ENCODE data around the gene SIX2.
"Not testable (repeated sequence)": the region's sequence is repeated elsewhere in the genome, so short reads cannot be mapped to it uniquely, and the experiment has no call there.

Gene SIX2

DNA sequence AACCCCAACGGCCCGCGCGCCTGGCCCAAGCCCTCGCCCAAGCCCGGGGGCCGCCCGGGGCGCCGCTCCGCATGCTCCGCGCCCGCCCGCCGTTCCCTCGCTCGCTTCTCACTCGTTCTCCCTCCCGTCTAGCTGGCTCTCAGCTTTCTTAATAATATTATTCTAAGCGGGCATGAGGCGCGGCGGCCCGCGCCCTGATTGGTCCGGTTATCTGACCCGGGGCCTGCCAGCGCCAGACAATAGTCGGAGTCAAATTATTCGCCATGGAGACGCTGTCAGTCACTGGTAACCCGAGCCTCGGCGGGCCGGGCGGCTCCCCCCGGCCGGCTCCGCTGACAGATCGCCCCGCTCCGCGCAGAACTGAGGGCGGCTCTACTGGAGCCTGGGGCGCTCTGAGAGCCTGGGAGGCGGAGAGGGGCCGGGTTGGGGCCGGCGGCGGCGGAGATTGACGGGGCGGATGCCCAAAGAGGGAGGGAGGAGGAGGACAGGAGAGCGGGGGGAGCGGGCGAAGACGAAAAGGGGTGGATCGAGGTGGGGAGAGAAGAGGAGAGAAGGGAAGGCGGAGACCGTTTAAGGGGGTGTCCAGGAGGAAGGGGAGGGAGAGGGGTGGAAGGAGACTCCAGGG, at the start of gene SIX2:
TSS of gene SIX2 (minus strand) at position 150 of the 625 bp plus-strand sequence. CDS start 342 bp downstream, outside the sequence.
- no peak for DNase-seq (ENCODE audit: low read depth in 2 of 2)

DNA sequence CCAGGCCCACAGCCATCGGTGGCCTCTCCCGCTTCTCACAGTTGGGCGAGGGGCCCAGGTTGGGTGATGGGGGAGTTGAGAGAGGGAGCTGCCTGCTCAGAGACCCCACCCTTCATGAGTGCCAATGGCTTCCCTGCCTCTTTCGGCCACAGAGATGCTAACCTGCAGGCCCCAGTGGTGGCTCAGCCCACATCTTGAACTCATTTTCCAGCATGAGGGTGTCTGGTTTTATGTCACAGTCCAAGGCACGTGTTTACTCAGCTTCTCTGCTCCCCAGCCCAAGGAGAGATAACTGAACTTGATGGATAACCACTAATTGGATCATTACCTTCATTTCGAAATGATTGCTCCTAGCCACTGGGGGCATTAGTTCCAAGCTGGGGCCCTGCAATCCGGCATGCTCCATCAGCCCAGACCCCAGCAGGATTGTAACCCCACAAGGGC, 45.9 kb upstream of the SIX2 start:
- DNase-seq (ENCODE audit: low read depth in 2 of 2) = no peak

- no peak for DNase-seq (ENCODE audit: low read depth in 2 of 2)
Observed at GRCh38 chr2:45053966-45054365, 44.7 kb upstream of the SIX2 start.

DNA sequence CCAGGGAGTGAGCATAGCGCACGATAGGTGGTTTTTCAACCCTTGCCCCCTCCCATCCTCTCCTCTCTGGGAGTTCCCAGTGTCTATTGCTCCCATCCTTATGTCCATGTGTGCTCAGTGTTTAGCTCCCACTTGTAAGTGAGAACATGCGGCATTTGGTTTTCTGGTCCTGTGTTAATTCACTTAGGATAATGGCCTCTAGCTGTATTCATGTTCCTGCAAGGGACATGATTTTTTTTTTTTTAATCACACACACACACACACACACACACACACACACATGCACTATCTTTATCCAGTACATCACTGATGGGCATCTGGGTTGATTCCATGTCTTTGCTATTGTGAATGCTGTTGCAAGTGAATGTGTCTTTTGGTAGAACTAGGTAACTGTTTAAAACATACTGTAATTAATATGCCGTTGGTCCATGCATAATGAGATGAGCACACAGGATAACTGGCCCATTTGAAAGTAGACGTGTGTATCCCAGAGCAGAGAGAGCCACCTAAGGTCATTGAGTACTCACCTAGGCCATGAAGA, 43.2 kb upstream of the SIX2 start:
- no peak for DNase-seq (ENCODE audit: low read depth in 2 of 2)

DNA sequence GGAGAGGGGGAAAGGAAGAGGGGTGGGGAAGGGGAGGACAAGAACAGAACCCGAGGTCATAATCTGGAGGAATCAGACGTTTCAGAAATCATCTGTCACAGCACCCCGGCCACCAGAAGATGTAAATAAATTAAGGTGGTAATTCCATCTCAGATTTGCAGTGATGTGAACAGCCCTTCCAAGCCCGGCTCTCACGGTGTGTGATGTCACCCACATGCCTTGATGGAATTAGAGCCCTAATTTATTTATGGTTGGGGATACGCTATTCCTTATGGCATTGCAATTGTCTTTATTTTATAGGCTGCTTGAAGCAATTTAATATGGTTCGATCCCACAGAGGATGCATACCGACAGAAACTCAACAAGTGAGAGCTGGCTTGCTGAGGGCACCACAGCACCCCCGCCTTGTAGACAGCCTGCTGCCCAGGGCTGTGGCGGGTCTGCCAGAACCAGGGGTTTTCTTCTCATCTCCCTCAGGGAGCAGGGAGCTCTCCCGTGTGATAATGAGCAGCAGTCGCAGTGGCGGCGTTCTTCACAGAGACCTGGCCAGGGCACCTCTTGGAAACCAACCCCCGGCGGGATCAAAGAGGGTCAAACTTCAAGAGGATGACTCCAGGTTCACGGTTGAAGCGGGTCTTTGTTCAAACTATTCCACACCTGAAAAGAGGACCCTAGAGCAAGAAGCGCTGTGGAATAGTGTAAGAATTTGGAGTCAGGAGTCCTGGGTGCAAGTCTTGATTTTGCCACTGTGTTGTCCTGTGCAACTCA, 40.5 kb upstream of the SIX2 start:
- DNase-seq (ENCODE audit: low read depth in 2 of 2) = no peak

DNA sequence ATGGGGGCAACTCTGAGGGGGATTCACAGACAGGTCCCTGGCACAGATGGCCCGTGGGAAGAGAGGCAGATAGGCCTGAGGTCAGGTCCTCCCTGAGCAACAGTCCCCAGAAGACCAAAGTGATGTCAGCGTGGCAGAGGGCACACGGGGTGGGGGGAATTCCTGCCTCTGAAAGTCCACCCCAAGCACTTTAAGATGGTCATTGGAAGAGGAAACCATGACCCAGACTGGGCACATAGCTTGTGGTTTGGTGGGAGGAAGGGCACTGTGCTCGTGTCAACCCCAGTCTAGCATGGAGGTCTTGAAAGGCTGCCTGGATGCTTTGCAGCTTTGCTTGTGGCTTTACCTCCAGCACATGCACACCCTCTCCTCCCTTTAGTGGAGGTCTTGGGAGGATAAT, 38.0 kb upstream of the SIX2 start:
- DNase-seq (ENCODE audit: low read depth in 2 of 2) = no peak

GRCh38 chr2:45046786-45047185, 37.5 kb upstream of the SIX2 start:
- no peak for DNase-seq (ENCODE audit: low read depth in 2 of 2)

GRCh38 chr2:45045706-45046105, 36.5 kb upstream of the SIX2 start:
- DNase-seq (ENCODE audit: low read depth in 2 of 2) = no peak

- DNase-seq (ENCODE audit: low read depth in 2 of 2) = no peak
Observed at GRCh38 chr2:45044916-45045315, 35.7 kb upstream of the SIX2 start.

DNA sequence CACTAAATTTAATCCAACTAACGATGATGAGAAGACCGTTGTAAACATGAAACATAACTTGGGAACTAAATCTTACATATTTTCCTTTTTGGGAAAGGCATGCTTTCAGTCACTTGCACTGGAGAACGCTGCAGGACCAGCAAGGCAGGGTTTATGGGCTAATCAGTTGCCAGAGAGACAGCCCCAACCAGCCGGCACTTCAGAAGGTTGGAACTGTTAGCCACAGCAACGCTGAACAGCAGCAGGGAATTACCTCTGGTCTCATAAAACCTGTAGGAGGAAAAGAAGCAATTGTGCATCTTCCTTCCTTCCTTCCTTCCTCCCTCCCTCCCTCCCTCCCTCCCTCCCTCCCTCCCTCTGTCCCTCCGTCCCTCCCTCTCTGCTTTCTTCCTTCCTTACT, 33.9 kb upstream of the SIX2 start:
- DNase-seq (ENCODE audit: low read depth in 2 of 2) = no peak

GRCh38 chr2:45042401-45042800, 33.1 kb upstream of the SIX2 start:
- no peak for DNase-seq (ENCODE audit: low read depth in 2 of 2)

GRCh38 chr2:45040786-45041185, 31.5 kb upstream of the SIX2 start:
- no peak for DNase-seq (ENCODE audit: low read depth in 2 of 2)

DNA sequence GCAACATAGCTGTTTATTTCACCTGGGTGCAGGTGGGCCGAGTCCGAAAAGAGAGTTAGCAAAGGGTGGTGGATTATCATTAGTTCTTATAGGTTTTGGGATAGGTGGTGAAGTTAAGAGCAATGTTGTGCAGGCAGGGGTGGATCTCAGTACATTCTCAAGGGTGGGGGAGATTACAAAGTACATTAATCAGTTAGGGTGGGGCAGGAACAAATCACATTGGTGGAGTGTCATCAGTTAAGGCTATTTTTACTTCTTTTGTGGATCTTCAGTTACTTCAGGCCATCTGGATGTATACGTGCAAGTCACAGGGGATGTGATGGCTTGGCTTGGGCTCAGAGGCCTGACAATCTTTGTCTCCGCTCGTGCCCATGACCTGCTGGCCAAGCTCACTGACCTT, 30.6 kb upstream of the SIX2 start:
- not testable (repeated sequence) for DNase-seq (ENCODE audit: low read depth in 2 of 2)

- not testable (repeated sequence) for DNase-seq (ENCODE audit: low read depth in 2 of 2)
Observed at GRCh38 chr2:45038861-45039260, 29.6 kb upstream of the SIX2 start.

GRCh38 chr2:45033302-45033701, 24.1 kb upstream of the SIX2 start:
- no peak for DNase-seq (ENCODE audit: low read depth in 2 of 2)

DNA sequence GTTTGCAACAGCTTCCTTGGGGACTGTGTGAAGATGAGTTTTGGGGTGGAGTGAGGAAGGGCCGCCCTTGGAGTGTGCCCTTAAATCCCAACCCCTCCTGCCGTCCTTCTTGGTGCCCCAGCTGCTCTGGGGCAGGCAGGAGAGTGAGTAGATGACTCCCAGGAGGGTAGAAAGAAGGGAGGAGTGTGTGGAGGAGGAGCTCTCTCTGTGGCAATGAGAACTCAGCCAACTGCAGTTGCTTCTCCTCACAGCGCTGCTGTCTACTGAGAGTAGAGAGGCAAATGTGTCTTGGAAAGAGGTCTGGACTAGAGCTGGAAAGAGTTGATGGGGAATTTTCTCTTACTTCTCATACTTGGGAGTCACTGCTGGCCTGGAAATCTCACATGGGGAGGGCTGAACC, 21.8 kb upstream of the SIX2 start:
- DNase-seq (ENCODE audit: low read depth in 2 of 2) = no peak

- DNase-seq (ENCODE audit: low read depth in 2 of 2) = no peak
Observed at GRCh38 chr2:45030553-45030952, 21.3 kb upstream of the SIX2 start.

DNA sequence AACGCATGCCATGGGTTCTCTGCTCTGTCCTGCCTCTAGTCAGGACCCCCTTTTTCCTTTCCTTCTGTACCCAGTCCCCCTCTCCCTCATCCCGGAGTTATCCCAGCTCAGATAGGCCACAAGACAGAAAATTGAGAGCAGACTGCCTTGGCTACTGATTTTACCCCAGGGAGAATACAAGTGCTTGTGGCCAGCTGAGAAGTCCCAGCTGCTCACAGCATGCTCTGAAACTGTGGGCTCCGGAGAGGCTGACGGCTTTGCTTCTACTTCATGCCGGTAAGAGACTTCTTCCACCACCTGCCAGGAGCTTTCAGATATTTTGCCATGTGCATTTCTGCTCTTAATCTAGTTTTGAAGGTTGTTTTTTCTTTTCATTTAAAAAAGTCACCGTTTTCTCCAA, 20.0 kb upstream of the SIX2 start:
- no peak for DNase-seq (ENCODE audit: low read depth in 2 of 2)

GRCh38 chr2:45028276-45028675, 19.0 kb upstream of the SIX2 start:
- DNase-seq (ENCODE audit: low read depth in 2 of 2) = no peak

GRCh38 chr2:45026924-45027450, 17.7 kb upstream of the SIX2 start:
- DNase-seq (ENCODE audit: low read depth in 2 of 2) = no peak

- no peak for DNase-seq (ENCODE audit: low read depth in 2 of 2)
Observed at GRCh38 chr2:45024600-45025291, 15.5 kb upstream of the SIX2 start.

GRCh38 chr2:45024097-45024496, 14.8 kb upstream of the SIX2 start:
- DNase-seq (ENCODE audit: low read depth in 2 of 2) = no peak

Data from stimulated activated CD4-positive, alpha-beta T cell treated with anti-CD3 and anti-CD28 coated beads, Interleukin-1b, Interleukin-23, amount 100 ng/mL, for 4 hours (primary cell).